ENCODE results near the gene KIR2DL1.
"Not testable (repeated sequence)": the region's sequence is repeated elsewhere in the genome, so short reads cannot be mapped to it uniquely, and the experiment has no call there.

Gene KIR2DL1

GRCh38 chr19:54817670-54818536, 48.3 kb downstream of the KIR2DL1 start:
- no peak for DNase-seq (ENCODE audit: low read depth in 2 of 3, low spot score in 2 of 3)

GRCh38 chr19:54824416-54824815, 54.8 kb downstream of the KIR2DL1 start:
- DNase-seq (ENCODE audit: low read depth in 2 of 3, low spot score in 2 of 3) = not testable (repeated sequence)

GRCh38 chr19:54825326-54825725, 55.7 kb downstream of the KIR2DL1 start:
- DNase-seq (ENCODE audit: low read depth in 2 of 3, low spot score in 2 of 3) = not testable (repeated sequence)

GRCh38 chr19:54828064-54828463, 58.5 kb downstream of the KIR2DL1 start:
- not testable (repeated sequence) for DNase-seq (ENCODE audit: low read depth in 2 of 3, low spot score in 2 of 3)

GRCh38 chr19:54832496-54832895, 62.9 kb downstream of the KIR2DL1 start, which contains the start of gene KIR2DS4:
TSS of gene KIR2DS4 (plus strand) at chr19:54832676.
- DNase-seq (ENCODE audit: low read depth in 2 of 3, low spot score in 2 of 3) = not testable (repeated sequence)
